Glutamatergic neuron (in vitro differentiated cells): ENCODE measurements around the gene BIRC6. TPM values are rescaled to one million over a fixed set of nuclear protein-coding genes. Genes with fewer than 3 reads are reported as not detected.

Experiments
- DNase-seq: peaks from one replicate; pipeline ENCODE4 v3.0.0; 2022
- H3K27ac Mint-ChIP-seq: one replicate; pipeline ENCODE4 v1.8.0; 2020; ENCODE audit warnings: mild to moderate bottlenecking, mixed read lengths, inconsistent platforms; ENCODE audit not compliant: unreplicated experiment
- H3K27me3 Mint-ChIP-seq: one replicate; pipeline ENCODE4 v1.8.0; 2020; ENCODE audit warnings: mild to moderate bottlenecking, moderate library complexity, mixed read lengths, inconsistent platforms; ENCODE audit not compliant: unreplicated experiment
- H3K36me3 Mint-ChIP-seq: one replicate; pipeline ENCODE4 v1.8.0; 2020; ENCODE audit warnings: mild to moderate bottlenecking, mixed read lengths, inconsistent platforms; ENCODE audit not compliant: unreplicated experiment
- H3K4me1 Mint-ChIP-seq: one replicate; pipeline ENCODE4 v1.8.0; 2020; ENCODE audit warnings: mild to moderate bottlenecking, low read depth, mixed read lengths, inconsistent platforms; ENCODE audit not compliant: unreplicated experiment
- H3K4me3 Mint-ChIP-seq: one replicate; pipeline ENCODE4 v1.8.0; 2020; ENCODE audit warnings: mild to moderate bottlenecking, mixed read lengths, inconsistent platforms; ENCODE audit not compliant: unreplicated experiment
- H3K9me3 Mint-ChIP-seq: one replicate; pipeline ENCODE4 v1.8.0; 2020; ENCODE audit warnings: mild to moderate bottlenecking, moderate library complexity, mixed read lengths, inconsistent platforms; ENCODE audit not compliant: unreplicated experiment
- CTCF ChIP-seq: fragments of 200-600 bp; sonication (generic); IDR thresholded peaks from one replicate; pipeline ENCODE4 v1.5.0; 2021; ENCODE audit not compliant: partially characterized antibody, unreplicated experiment
- total RNA-seq: library from RNA; stranded (reverse); fragmentation: NEBNext Ultra II Directional; extraction: Animal tissue kit (Norgen Biotek cat#: 25700); gene quantifications from one replicate; pipeline ENCODE4 v1.2.1, GENCODE V29; 2021; ENCODE audit not compliant: unreplicated experiment

Gene BIRC6
- total RNA-seq, 1 donor from 2014 or later = 124 TPM

DNA sequence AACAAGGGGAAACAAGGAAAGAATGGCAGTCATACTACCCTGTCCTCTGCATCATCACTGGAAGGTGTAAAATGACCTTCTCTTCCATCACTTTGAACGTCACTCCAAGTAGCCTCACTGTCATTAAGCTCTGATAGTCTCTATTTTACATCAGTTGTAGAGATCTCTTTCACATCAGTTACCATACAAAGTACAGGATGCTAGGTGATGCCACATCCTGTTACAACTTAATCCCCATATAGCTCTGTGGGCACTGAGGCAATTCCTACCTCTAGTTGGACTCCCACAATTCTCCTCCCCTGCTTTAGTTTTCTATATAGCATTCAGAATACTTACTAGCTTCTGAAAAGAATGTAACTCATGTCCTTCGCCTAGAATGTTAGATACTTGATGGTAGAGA is 215.9 kb downstream of the BIRC6 start:
- Mint-ChIP-seq H3K27ac (no peak overlapping the region), H3K27me3 (no peaks in the 10 kb centered on the region), H3K9me3 (no peaks in the 10 kb centered on the region), H3K4me3 (no peak overlapping the region), H3K4me1 (no peaks in the 10 kb centered on the region), H3K36me3 (no peaks in the 10 kb centered on the region)
- TF ChIP-seq CTCF = no peak
- no peak for DNase-seq

DNA sequence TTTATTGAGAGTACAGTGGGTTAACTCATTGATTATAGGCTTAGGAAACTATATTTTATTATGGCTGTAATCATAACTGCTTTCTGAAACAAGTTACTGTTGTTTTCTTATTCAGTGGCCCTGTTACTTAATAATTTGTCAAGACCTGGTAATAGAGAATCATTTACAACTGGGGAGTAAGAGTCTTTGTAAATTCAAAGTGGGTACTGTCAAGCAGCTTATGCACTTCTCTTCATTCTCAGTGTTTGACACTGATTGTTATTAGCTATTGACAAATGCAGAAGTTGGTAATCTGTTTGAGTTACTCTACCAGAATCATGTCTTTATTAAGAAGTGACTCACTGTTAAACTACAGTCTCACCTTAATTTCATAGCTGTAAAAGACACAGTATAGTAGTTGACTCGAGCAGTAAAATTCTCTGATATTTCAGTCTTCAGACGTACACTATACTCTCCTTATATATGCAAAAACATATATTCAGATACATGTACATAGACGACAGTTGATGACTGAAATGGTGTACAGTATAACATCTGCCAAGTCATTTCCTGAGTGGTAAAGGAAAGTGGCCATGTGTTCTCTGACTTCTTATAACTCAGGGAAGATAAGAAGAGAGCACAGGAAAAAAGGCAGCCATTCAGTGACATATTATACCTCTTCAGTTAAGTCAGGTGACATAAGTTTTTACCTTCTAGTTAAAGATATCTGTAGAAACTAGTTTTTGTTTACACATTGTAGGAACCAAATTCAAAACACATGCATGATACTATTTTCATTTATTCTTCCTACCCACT is 235.0 kb downstream of the BIRC6 start:
- Mint-ChIP-seq H3K9me3 (no peaks in the 10 kb centered on the region), H3K36me3 (no peaks in the 10 kb centered on the region), H3K4me3 (no peak overlapping the region), H3K27ac (no peak overlapping the region), H3K27me3 (no peaks in the 10 kb centered on the region), H3K4me1 (peaks cover 4% of the 10 kb centered on the region)
- no peak for TF ChIP-seq CTCF
- no peak for DNase-seq

DNA sequence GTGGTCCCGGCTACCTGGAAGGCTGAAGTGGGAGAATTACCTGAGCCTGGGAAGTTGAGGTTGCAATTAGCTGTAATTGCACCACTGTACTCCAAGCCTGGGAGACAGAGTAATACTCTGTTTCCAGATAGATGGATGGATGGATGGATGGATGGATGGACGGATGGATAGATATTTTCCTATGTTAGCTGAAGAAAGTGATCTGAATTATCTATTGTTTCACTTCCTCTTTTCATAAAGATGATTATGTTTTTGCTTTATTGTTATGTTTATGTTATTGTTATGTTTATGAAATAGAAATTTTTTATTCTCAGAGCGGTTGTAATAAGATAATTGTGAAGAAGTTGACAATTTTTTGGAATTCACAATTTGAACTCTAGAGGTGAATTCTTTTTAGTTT is 237.8 kb downstream of the BIRC6 start:
- DNase-seq = no peak
- H3K36me3 Mint-ChIP-seq = no peaks in the 10 kb centered on the region
- peaks cover 9% of the 10 kb centered on the region for H3K4me1 Mint-ChIP-seq
- no peak for TF ChIP-seq CTCF
- H3K9me3 Mint-ChIP-seq = no peaks in the 10 kb centered on the region
- no peaks in the 10 kb centered on the region for H3K27me3 Mint-ChIP-seq
- H3K27ac Mint-ChIP-seq = no peak overlapping the region
- H3K4me3 Mint-ChIP-seq = no peak overlapping the region

DNA sequence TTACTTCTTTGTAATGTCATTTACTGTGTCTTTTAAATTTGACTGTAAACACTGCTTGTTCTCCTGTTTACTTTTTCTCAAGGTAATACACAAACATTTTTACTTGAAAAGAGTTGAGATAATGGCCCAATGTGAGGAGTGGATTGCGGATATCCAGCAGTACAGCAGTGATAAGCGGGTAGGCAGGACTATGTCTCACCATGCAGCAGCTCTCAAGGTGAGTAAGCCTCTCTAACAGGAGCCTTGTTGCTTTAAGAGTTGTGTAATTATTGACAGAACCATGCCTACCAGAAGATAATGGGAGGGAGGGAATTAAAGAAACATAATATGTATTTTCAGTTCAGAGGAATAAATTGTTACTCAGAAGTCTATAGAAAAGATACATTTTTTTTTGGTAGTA is 254.5 kb downstream of the BIRC6 start:
- no peaks in the 10 kb centered on the region for H3K9me3 Mint-ChIP-seq
- peaks cover 3% of the 10 kb centered on the region for H3K27me3 Mint-ChIP-seq
- H3K4me1 Mint-ChIP-seq = no peaks in the 10 kb centered on the region
- no peak for DNase-seq
- H3K27ac Mint-ChIP-seq = no peak overlapping the region
- H3K4me3 Mint-ChIP-seq = no peak overlapping the region
- no peaks in the 10 kb centered on the region for H3K36me3 Mint-ChIP-seq
- TF ChIP-seq CTCF = no peak

- no peaks in the 10 kb centered on the region for H3K4me1 Mint-ChIP-seq
- no peak for DNase-seq
- H3K9me3 Mint-ChIP-seq = no peaks in the 10 kb centered on the region
Observed at GRCh38 chr2:32611771-32612170, 254.9 kb downstream of the BIRC6 start.

More at GRCh38 chr2:32611771-32612170, 254.9 kb downstream of the BIRC6 start:
- Mint-ChIP-seq H3K27me3 (peaks cover 3% of the 10 kb centered on the region), H3K27ac (no peak overlapping the region), H3K4me3 (no peak overlapping the region), H3K36me3 (no peaks in the 10 kb centered on the region)
- TF ChIP-seq CTCF = no peak
